ENCODE data around the gene OPHN1. TPM values are rescaled to one million over a fixed set of nuclear protein-coding genes. Genes with fewer than 3 reads are reported as not detected.

OPHN1 gene
- total RNA-seq, 1 donor from 2014 or later, result 22.6 TPM

GRCh38 chrX:68060506-68061205, 372.6 kb downstream of the OPHN1 start:
- peak; percentile 30 for DNase-seq

- DNase-seq, result no peak
These were observed 373.8 kb downstream of the OPHN1 start for GRCh38 chrX:68059469-68059868.

GRCh38 chrX:68049466-68049865, 383.8 kb downstream of the OPHN1 start:
- DNase-seq, result no peak

- no peak for DNase-seq
These were observed 384.5 kb downstream of the OPHN1 start for GRCh38 chrX:68048774-68049173.

GRCh38 chrX:68045008-68045577, 388.2 kb downstream of the OPHN1 start:
- DNase-seq, result no peak

GRCh38 chrX:68043713-68044438, 389.4 kb downstream of the OPHN1 start:
- no peak for DNase-seq

- no peak for DNase-seq
These were observed 392.2 kb downstream of the OPHN1 start for GRCh38 chrX:68041110-68041509.

GRCh38 chrX:68018248-68019203, 414.8 kb downstream of the OPHN1 start:
- DNase-seq, result no peak

GRCh38 chrX:67998540-67998939, 434.8 kb downstream of the OPHN1 start:
- no peak for DNase-seq

Small RNA genes lying within 50 kb of the gene (small RNA-seq; reads per million reads assigned to genes)
- not detected for gene RF00019 (ENCODE audit: low replicate concordance)
- not detected for gene RNU6-1225P (ENCODE audit: low replicate concordance)

Other genes starting within 250 kb of the OPHN1 start
- 30.7 TPM for gene YIPF6, start 65.6 kb upstream of the OPHN1 start, total RNA-seq
- 16.1 TPM for gene STARD8, start 214.2 kb upstream of the OPHN1 start, total RNA-seq

All from tongue (tissue), 3 donors.